ENCODE measurements around the gene RYR3. TPM values are rescaled to one million over a fixed set of nuclear protein-coding genes. Genes with fewer than 3 reads are reported as not detected.
A peak's percentile ranks its signal among the peaks of the same experiment; 100 is the strongest.

RYR3 gene
- total and polyA plus RNA-seq, 4 donors = 0.88 to 23.1 (median 13.8) TPM

- ATAC-seq (ENCODE audit: low FRiP score) (no peak), DNase-seq (no peak)
- WGBS, 2 donors = 84 to 91% methylated on average over 5 of the region's 5 CpGs
- no peak overlapping the region for H3K27ac ChIP-seq (ENCODE audit: low read depth in 1 of 2, low read length in 2 of 2)
- H3K4me3 ChIP-seq (ENCODE audit: low read length in 2 of 2) = no peak overlapping the region
- no peaks in the 10 kb centered on the region for H3K4me1 ChIP-seq (ENCODE audit: control insufficient read depth in 1 of 2, insufficient read depth in 2 of 2, low read length in 2 of 2)
- H3K36me3 ChIP-seq (ENCODE audit: control insufficient read depth in 1 of 2, insufficient read depth in 2 of 2, low read length in 1 of 2) = peaks cover 0 to 2% of the 10 kb centered on the region in 2 donors
- intact Hi-C loops (cut with DNase I) = no loop called here
- H3K27me3 ChIP-seq (ENCODE audit: control insufficient read depth in 1 of 2, insufficient read depth in 2 of 2, low read length in 1 of 2) = no peaks in the 10 kb centered on the region
- H3K9me3 ChIP-seq (ENCODE audit: control insufficient read depth, low read length) = no peaks in the 10 kb centered on the region
Measured at GRCh38 chr15:33473005-33473404, 162.2 kb downstream of the RYR3 start.

GRCh38 chr15:33473714-33474113 is 162.9 kb downstream of the RYR3 start:
- DNase-seq (no peak), ATAC-seq (ENCODE audit: low FRiP score) (no peak)
- Histone ChIP-seq H3K9me3 (ENCODE audit: control insufficient read depth, low read length) (no peaks in the 10 kb centered on the region), H3K4me1 (ENCODE audit: control insufficient read depth in 1 of 2, insufficient read depth in 2 of 2, low read length in 2 of 2) (no peaks in the 10 kb centered on the region), H3K4me3 (ENCODE audit: low read length in 2 of 2) (no peak overlapping the region), H3K27ac (ENCODE audit: low read depth in 1 of 2, low read length in 2 of 2) (no peak overlapping the region), H3K27me3 (ENCODE audit: control insufficient read depth in 1 of 2, insufficient read depth in 2 of 2, low read length in 1 of 2) (no peaks in the 10 kb centered on the region), H3K36me3 (ENCODE audit: control insufficient read depth in 1 of 2, insufficient read depth in 2 of 2, low read length in 1 of 2) (peaks cover 0 to 2% of the 10 kb centered on the region in 2 donors)
- intact Hi-C loops (cut with DNase I) = no loop called here
- WGBS, 2 donors = 65 to 70% methylated on average over 4 of the region's 4 CpGs

DNA sequence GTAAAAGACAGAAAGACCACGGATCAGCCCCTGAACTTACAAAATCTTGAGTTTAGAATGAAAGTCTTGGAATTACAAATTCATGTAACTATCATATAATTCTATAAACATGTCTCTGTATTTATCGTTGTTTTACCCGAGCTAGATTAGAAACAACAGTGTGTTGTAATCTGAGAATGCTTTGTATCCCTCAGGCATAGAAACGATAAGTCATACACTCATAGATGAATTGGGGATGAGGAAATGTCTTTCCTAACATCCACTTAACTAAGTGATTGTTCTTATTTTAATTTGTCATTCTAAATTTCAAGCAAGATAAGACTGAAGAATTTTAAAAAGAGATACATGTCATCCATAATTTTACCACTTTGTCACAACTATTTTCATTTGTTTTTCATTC is 165.3 kb downstream of the RYR3 start:
- Histone ChIP-seq H3K36me3 (ENCODE audit: control insufficient read depth in 1 of 2, insufficient read depth in 2 of 2, low read length in 1 of 2) (peaks cover 1 to 2% of the 10 kb centered on the region in 2 donors), H3K4me3 (ENCODE audit: low read length in 2 of 2) (no peak overlapping the region), H3K27ac (ENCODE audit: low read depth in 1 of 2, low read length in 2 of 2) (no peak overlapping the region), H3K9me3 (ENCODE audit: control insufficient read depth, low read length) (no peaks in the 10 kb centered on the region), H3K4me1 (ENCODE audit: control insufficient read depth in 1 of 2, insufficient read depth in 2 of 2, low read length in 2 of 2) (no peaks in the 10 kb centered on the region), H3K27me3 (ENCODE audit: control insufficient read depth in 1 of 2, insufficient read depth in 2 of 2, low read length in 1 of 2) (no peaks in the 10 kb centered on the region)
- intact Hi-C loops (cut with DNase I) = no loop called here
- DNase-seq = no peak
- ATAC-seq (ENCODE audit: low FRiP score) = no peak
- WGBS, 2 donors = 92 to 93% methylated on average over 4 of the region's 4 CpGs

DNA sequence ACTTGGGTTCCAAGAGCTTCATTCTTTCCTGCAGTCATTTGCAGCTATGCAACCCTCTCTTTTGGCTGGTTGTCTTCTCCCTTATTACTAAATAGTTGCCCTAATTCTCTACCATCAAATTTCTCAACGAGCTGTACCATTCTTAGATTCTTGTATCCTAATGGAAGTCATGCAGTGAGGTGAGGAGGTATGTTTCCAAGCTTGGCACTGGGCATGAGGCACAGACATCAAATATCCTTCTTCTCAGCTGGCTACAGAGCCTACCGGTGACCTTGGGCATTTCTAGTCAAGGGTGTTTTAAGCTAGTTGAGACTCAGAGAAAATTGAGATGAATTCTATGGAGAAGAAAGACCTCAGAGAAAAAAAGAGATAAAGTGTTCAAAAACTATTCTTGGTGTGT is 166.1 kb downstream of the RYR3 start:
- peaks cover 1 to 2% of the 10 kb centered on the region in 2 donors for H3K36me3 ChIP-seq (ENCODE audit: control insufficient read depth in 1 of 2, insufficient read depth in 2 of 2, low read length in 1 of 2)
- DNase-seq (no peak), ATAC-seq (ENCODE audit: low FRiP score) (no peak)
- no peak overlapping the region for H3K4me3 ChIP-seq (ENCODE audit: low read length in 2 of 2)
- H3K4me1 ChIP-seq (ENCODE audit: control insufficient read depth in 1 of 2, insufficient read depth in 2 of 2, low read length in 2 of 2) = no peaks in the 10 kb centered on the region
- intact Hi-C loops (cut with DNase I) = no loop called here
- H3K9me3 ChIP-seq (ENCODE audit: control insufficient read depth, low read length) = no peaks in the 10 kb centered on the region
- 79 to 92% methylated on average over 2 of the region's 2 CpGs for WGBS, 2 donors
- H3K27ac ChIP-seq (ENCODE audit: low read depth in 1 of 2, low read length in 2 of 2) = no peak overlapping the region
- no peaks in the 10 kb centered on the region for H3K27me3 ChIP-seq (ENCODE audit: control insufficient read depth in 1 of 2, insufficient read depth in 2 of 2, low read length in 1 of 2)

- 97 to 100% methylated on average over 3 of the region's 3 CpGs for WGBS, 2 donors
Measured at GRCh38 chr15:33489335-33489734, 178.6 kb downstream of the RYR3 start.

DNA sequence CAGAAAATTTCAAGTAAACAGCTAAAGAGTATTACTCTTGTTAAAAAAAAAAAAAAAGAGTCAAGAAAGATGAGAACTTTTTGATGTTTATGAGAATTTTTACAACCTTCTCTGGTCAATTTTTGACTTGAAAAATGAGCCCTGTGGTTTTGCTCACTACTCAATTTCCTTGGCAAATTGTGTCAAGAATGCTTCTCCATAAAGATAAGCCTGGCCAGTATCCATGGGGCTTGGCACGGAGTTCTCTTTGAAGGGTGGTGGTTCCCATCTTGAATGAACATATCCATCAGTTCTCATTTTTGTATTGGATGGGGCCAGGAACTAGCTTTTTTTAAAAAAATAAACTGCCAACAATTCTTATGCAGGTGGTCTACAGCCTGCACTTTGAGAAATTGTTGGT is 179.9 kb downstream of the RYR3 start:
- peak in 1 of 2 donors; percentile 43 for DNase-seq
- Histone ChIP-seq H3K27ac (ENCODE audit: low read depth in 1 of 2, low read length in 2 of 2) (no peak overlapping the region), H3K4me3 (ENCODE audit: low read length in 2 of 2) (no peak overlapping the region), H3K4me1 (ENCODE audit: control insufficient read depth in 1 of 2, insufficient read depth in 2 of 2, low read length in 2 of 2) (peaks cover 5 to 6% of the 10 kb centered on the region in 2 donors), H3K27me3 (ENCODE audit: control insufficient read depth in 1 of 2, insufficient read depth in 2 of 2, low read length in 1 of 2) (no peaks in the 10 kb centered on the region), H3K9me3 (ENCODE audit: control insufficient read depth, low read length) (no peaks in the 10 kb centered on the region), H3K36me3 (ENCODE audit: control insufficient read depth in 1 of 2, insufficient read depth in 2 of 2, low read length in 1 of 2) (no peaks in the 10 kb centered on the region)
- intact Hi-C loops (cut with DNase I) = no loop called here
- no peak for ATAC-seq (ENCODE audit: low FRiP score)
- WGBS, 2 donors = 8 to 12% methylated on average over 1 of the region's 1 CpG

More at GRCh38 chr15:33489335-33489734, 178.6 kb downstream of the RYR3 start:
- intact Hi-C loops (cut with DNase I) = no loop called here
- Histone ChIP-seq H3K4me3 (ENCODE audit: low read length in 2 of 2) (no peak overlapping the region), H3K27ac (ENCODE audit: low read depth in 1 of 2, low read length in 2 of 2) (no peak overlapping the region), H3K4me1 (ENCODE audit: control insufficient read depth in 1 of 2, insufficient read depth in 2 of 2, low read length in 2 of 2) (peaks cover 5 to 6% of the 10 kb centered on the region in 2 donors), H3K9me3 (ENCODE audit: control insufficient read depth, low read length) (no peaks in the 10 kb centered on the region), H3K36me3 (ENCODE audit: control insufficient read depth in 1 of 2, insufficient read depth in 2 of 2, low read length in 1 of 2) (no peaks in the 10 kb centered on the region), H3K27me3 (ENCODE audit: control insufficient read depth in 1 of 2, insufficient read depth in 2 of 2, low read length in 1 of 2) (no peaks in the 10 kb centered on the region)
- ATAC-seq (ENCODE audit: low FRiP score) = no peak
- no peak for DNase-seq

GRCh38 chr15:33492434-33493052 is 181.8 kb downstream of the RYR3 start:
- H3K27ac ChIP-seq (ENCODE audit: low read depth in 1 of 2, low read length in 2 of 2) = peak overlapping the region in 1 of 2 donors; percentile 21
- intact Hi-C loops (cut with DNase I) = no loop called here
- H3K4me3 ChIP-seq (ENCODE audit: low read length in 2 of 2) = no peak overlapping the region

GRCh38 chr15:33494306-33494705 is 183.5 kb downstream of the RYR3 start:
- DNase-seq = no peak
- no peak overlapping the region for H3K4me3 ChIP-seq (ENCODE audit: low read length in 2 of 2)
- intact Hi-C loops (cut with DNase I) = no loop called here

More at GRCh38 chr15:33492434-33493052, 181.8 kb downstream of the RYR3 start:
- Histone ChIP-seq H3K36me3 (ENCODE audit: control insufficient read depth in 1 of 2, insufficient read depth in 2 of 2, low read length in 1 of 2) (no peaks in the 10 kb centered on the region), H3K27me3 (ENCODE audit: control insufficient read depth in 1 of 2, insufficient read depth in 2 of 2, low read length in 1 of 2) (no peaks in the 10 kb centered on the region), H3K9me3 (ENCODE audit: control insufficient read depth, low read length) (no peaks in the 10 kb centered on the region), H3K4me1 (ENCODE audit: control insufficient read depth in 1 of 2, insufficient read depth in 2 of 2, low read length in 2 of 2) (peaks cover 5 to 6% of the 10 kb centered on the region in 2 donors)
- DNase-seq (no peak), ATAC-seq (ENCODE audit: low FRiP score) (peak; percentile 66)
- 8 to 11% methylated on average over 6 of the region's 6 CpGs for WGBS, 2 donors

GRCh38 chr15:33500432-33501195 is 189.8 kb downstream of the RYR3 start:
- no peaks in the 10 kb centered on the region for H3K27me3 ChIP-seq (ENCODE audit: control insufficient read depth in 1 of 2, insufficient read depth in 2 of 2, low read length in 1 of 2)
- WGBS, 2 donors = 47 to 53% methylated on average over 3 of the region's 3 CpGs
- ATAC-seq (ENCODE audit: low FRiP score) = no peak
- DNase-seq = no peak
- H3K4me3 ChIP-seq (ENCODE audit: low read length in 2 of 2) = no peak overlapping the region
- no peaks in the 10 kb centered on the region for H3K36me3 ChIP-seq (ENCODE audit: control insufficient read depth in 1 of 2, insufficient read depth in 2 of 2, low read length in 1 of 2)
- no peaks in the 10 kb centered on the region for H3K9me3 ChIP-seq (ENCODE audit: control insufficient read depth, low read length)
- intact Hi-C loops (cut with DNase I) = no loop called here
- no peak overlapping the region for H3K27ac ChIP-seq (ENCODE audit: low read depth in 1 of 2, low read length in 2 of 2)
- H3K4me1 ChIP-seq (ENCODE audit: control insufficient read depth in 1 of 2, insufficient read depth in 2 of 2, low read length in 2 of 2) = peaks cover 7 to 9% of the 10 kb centered on the region in 2 donors

More at GRCh38 chr15:33494306-33494705, 183.5 kb downstream of the RYR3 start:
- Histone ChIP-seq H3K36me3 (ENCODE audit: control insufficient read depth in 1 of 2, insufficient read depth in 2 of 2, low read length in 1 of 2) (no peaks in the 10 kb centered on the region), H3K27me3 (ENCODE audit: control insufficient read depth in 1 of 2, insufficient read depth in 2 of 2, low read length in 1 of 2) (no peaks in the 10 kb centered on the region), H3K9me3 (ENCODE audit: control insufficient read depth, low read length) (no peaks in the 10 kb centered on the region), H3K4me1 (ENCODE audit: control insufficient read depth in 1 of 2, insufficient read depth in 2 of 2, low read length in 2 of 2) (peaks cover 5 to 6% of the 10 kb centered on the region in 2 donors), H3K27ac (ENCODE audit: low read depth in 1 of 2, low read length in 2 of 2) (no peak overlapping the region)
- ATAC-seq (ENCODE audit: low FRiP score) = no peak

All from aorta (tissue), 5 donors.